Activated CD8-positive, alpha-beta T cell treated with anti-CD3 and anti-CD28 coated beads, Interleukin-2, amount 10 ng/mL, durations not matched to agents 7 days and 5 days (primary cell): ENCODE data around the gene MRPS14. TPM values are rescaled to one million over a fixed set of nuclear protein-coding genes. Genes with fewer than 3 reads are reported as not detected.

Source experiments
- ATAC-seq: fragments of 150-1000 bp; cut with Tn5 transposase; one replicate; pipeline ENCODE4 v1.10.0; 2021; ENCODE audit warnings: moderate library complexity
- CTCF ChIA-PET: fragments of 350-600 bp; sonication (Branson Sonifier 250); formaldehyde crosslinking; loops from one replicate; lab custom pipeline; 2021; ENCODE audit warnings: antibody characterized with exemption; lab: Charles Lee
- POLR2A ChIA-PET: fragments of 350-600 bp; sonication (Branson Sonifier 250); formaldehyde crosslinking; loops from one replicate; lab custom pipeline; 2021; ENCODE audit warnings: antibody characterized with exemption; lab: Charles Lee
- DNase-seq: peaks from one replicate; pipeline ENCODE4 v3.0.0-alpha.2; 2020
- H3K27ac Mint-ChIP-seq: one replicate; pipeline ENCODE4 v1.8.0; 2021; ENCODE audit warnings: mild to moderate bottlenecking, mixed read lengths
- H3K27me3 Mint-ChIP-seq: one replicate; pipeline ENCODE4 v1.8.0; 2021; ENCODE audit warnings: low read depth, mixed read lengths
- H3K36me3 Mint-ChIP-seq: one replicate; pipeline ENCODE4 v1.8.0; 2021; ENCODE audit warnings: low read depth, mixed read lengths
- H3K4me1 Mint-ChIP-seq: one replicate; pipeline ENCODE4 v1.8.0; 2021; ENCODE audit warnings: low read depth, mixed read lengths
- H3K4me3 Mint-ChIP-seq: one replicate; pipeline ENCODE4 v1.8.0; 2021; ENCODE audit warnings: mild to moderate bottlenecking, mixed read lengths
- H3K9me3 Mint-ChIP-seq: one replicate; pipeline ENCODE4 v1.8.0; 2022; ENCODE audit warnings: mixed read lengths; ENCODE audit not compliant: insufficient read depth
- total RNA-seq, 2 experiments: library from RNA; stranded (reverse); gene quantifications; one replicate each; pipeline ENCODE4 v1.2.3, GENCODE V29; 2021

Gene MRPS14
- total RNA-seq, 2 experiments from 2014 or later, result 30.2 to 33.7 TPM

DNA sequence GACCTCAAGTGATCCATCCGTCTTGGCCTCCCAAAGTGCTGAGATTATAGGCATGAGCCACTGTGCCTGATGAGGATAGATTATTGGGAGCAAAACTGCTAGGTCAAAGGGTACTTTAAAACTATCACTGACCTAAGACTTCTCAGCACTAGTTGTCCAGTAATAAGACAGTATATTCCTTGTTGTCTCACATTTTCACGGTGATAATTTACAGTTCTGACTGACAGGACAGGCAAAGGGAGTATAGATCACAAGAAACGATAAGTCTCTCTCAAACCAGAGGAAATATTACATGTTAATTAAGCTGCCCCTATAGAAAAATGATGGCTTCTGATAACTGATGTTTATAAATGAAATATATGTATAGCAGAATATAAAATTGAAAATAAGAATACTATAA, 3.7 kb downstream of the MRPS14 start:
- peaks cover 35% of the 10 kb centered on the region for H3K4me1 Mint-ChIP-seq
- DNase-seq (no peak), ATAC-seq (no peak)
- H3K27me3 Mint-ChIP-seq, result no peaks in the 10 kb centered on the region
- no peak overlapping the region for H3K27ac Mint-ChIP-seq
- POLR2A ChIA-PET, result interaction anchor here (1.2 kb wide), 1 partner anchor 20 kb away, joined by 3 read pairs; the partner anchor contains the start of gene CACYBP
- H3K4me3 Mint-ChIP-seq, result no peak overlapping the region
- H3K9me3 Mint-ChIP-seq, result no peaks in the 10 kb centered on the region
- CTCF ChIA-PET, result no interaction called here
- H3K36me3 Mint-ChIP-seq, result peaks cover 41% of the 10 kb centered on the region

DNA sequence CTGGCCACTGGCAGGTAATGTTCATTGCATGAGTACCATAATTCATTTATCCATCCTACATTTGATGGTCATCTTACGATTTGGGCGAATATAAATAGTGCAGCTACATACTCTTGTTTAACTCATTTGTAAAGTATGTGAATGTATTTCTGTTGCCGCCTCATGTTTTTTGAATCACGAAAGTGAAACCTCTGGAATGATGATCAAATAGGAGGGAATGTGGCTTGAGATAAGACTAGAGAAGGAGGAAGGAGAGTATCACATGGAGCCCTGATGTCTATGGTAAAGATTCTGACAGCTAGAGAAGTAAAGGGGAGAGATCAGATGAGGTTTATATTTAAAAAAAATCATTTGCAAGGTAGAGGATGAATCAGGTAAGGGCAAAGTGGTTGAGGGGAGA, 8.0 kb downstream of the MRPS14 start:
- Mint-ChIP-seq H3K4me3 (no peak overlapping the region), H3K36me3 (peaks cover 69% of the 10 kb centered on the region), H3K27me3 (no peaks in the 10 kb centered on the region), H3K9me3 (no peaks in the 10 kb centered on the region), H3K4me1 (peaks cover 5% of the 10 kb centered on the region), H3K27ac (no peak overlapping the region)
- no peak for ATAC-seq
- no peak for DNase-seq
- ChIA-PET CTCF (interaction anchor here (1.8 kb wide), 1 partner anchor 14 kb away, joined by 6 read pairs; no protein-coding TSS in a partner anchor), POLR2A (interaction anchor here (0.6 to 1.5 kb wide), 4 partner anchors 8 to 16 kb away, joined by 3 to 9 read pairs (median 6); partner anchors contain the start of genes CACYBP and MRPS14)

DNA sequence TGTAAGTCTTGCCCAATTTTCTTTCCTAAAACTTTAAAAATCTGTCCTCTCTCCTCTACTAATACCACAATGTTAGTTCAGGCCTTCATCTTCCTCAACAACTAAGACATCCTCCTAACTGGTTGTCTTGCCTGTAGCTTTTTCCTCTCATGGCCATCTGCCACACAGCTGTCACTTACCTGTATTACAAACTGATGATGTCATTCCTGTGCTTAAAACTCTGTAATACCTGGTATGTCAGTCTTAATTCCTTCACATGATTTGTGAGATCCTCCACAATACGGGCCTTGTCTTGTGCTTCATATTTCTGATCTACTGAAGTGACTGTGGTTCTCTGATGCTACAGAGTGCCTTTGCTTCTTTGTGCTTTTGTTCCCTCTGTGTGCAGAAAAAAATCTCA, 9.8 kb downstream of the MRPS14 start:
- CTCF ChIA-PET, result no interaction called here
- H3K27me3 Mint-ChIP-seq, result no peaks in the 10 kb centered on the region
- no peaks in the 10 kb centered on the region for H3K9me3 Mint-ChIP-seq
- DNase-seq (no peak), ATAC-seq (no peak)
- POLR2A ChIA-PET, result interaction anchor here (1.2 kb wide), 1 partner anchor 9 kb away, joined by 4 read pairs; no protein-coding TSS in a partner anchor
- no peak overlapping the region for H3K4me3 Mint-ChIP-seq
- no peak overlapping the region for H3K27ac Mint-ChIP-seq
- peaks cover 75% of the 10 kb centered on the region for H3K36me3 Mint-ChIP-seq
- peaks cover 8% of the 10 kb centered on the region for H3K4me1 Mint-ChIP-seq

DNA sequence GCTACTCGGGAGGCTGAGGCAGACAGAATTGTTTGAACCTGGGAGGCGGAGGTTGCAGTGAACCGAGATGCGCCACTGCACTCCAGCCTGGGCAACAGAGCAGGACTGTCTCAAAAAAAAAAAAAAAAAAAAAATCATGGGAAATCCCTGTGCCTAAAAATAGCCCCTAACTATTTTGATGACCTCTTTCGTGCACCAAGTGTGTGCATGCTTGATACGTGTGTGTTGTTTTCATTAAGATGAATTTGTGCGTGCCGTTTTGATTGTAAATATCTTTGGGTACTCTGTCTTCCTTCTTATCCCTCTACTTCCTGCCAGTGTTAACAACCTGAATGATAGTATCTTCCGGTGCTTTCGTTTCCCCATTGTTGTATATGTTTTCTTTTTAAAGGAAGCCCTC, 13.7 kb downstream of the MRPS14 start:
- ATAC-seq (no peak), DNase-seq (no peak)
- H3K27me3 Mint-ChIP-seq, result no peaks in the 10 kb centered on the region
- ChIA-PET CTCF (no interaction called here), POLR2A (no interaction called here)
- H3K27ac Mint-ChIP-seq, result peak overlapping the region; percentile 3
- no peaks in the 10 kb centered on the region for H3K9me3 Mint-ChIP-seq
- H3K4me3 Mint-ChIP-seq, result no peak overlapping the region
- H3K4me1 Mint-ChIP-seq, result peaks cover 12% of the 10 kb centered on the region
- peaks cover 74% of the 10 kb centered on the region for H3K36me3 Mint-ChIP-seq

DNA sequence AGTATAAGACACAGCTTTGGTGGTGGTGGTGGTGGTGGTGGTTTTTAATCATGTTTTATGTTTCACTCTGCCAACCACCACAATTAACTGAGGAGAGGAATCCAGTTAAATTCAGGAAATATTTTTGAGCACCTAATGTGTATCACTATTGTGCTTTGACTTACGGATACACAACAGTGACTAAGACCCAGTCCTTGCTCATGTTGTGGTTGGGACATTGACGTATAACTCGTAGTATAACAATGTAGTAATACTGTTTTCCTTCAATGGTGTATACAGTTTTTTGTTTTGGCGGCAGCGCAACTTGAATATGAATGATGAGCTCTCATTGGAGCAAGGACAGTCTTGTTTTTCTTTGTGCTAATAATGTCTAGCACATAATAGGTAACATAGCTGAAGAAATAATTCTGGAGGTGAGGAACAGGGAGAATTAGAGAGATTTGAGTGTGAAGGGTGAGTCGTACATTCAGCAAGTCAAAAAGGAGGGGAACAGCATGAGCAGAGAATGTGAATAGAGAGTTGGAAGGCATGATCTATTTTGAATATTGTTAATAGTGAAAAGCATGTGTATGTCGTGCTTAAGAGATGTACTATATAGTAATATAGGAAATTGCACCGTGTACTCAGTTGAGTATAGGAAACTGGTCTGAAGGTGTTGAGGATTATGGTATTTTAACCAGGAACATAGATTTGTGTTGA, 18.0 kb downstream of the MRPS14 start:
- Mint-ChIP-seq H3K27ac (no peak overlapping the region), H3K27me3 (no peaks in the 10 kb centered on the region), H3K4me3 (no peak overlapping the region), H3K36me3 (peaks cover 59% of the 10 kb centered on the region), H3K9me3 (no peaks in the 10 kb centered on the region), H3K4me1 (peaks cover 45% of the 10 kb centered on the region)
- POLR2A ChIA-PET, result interaction anchor here (1.0 to 1.9 kb wide), 3 partner anchors 9 to 18 kb away, joined by 4 to 6 read pairs (median 5); partner anchors contain the start of gene MRPS14
- CTCF ChIA-PET, result interaction anchor here (1.3 to 1.7 kb wide), 2 partner anchors 18 to 22 kb away, joined by 3 to 6 read pairs; partner anchors contain the start of gene MRPS14
- no peak for ATAC-seq
- no peak for DNase-seq

DNA sequence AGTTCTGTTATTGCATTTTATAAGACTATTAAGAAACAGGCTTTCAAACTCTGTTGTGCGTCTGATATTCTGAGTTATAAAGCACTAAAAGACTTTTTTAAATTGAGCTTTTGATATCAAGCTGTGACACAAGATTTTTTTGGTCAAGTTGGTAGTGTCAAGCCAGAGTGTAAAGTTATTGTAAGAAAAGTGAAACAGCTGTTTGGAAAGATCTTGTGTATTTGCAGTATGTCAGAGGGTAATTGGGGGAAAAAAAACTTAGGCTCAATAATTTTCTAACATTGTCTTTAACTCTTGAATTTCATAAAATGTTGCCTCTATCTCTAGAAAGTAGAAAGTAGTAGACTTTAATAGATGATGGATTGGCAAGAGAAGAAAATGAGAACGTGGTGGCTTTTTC, 19.7 kb downstream of the MRPS14 start:
- POLR2A ChIA-PET, result interaction anchor here (1.0 to 1.4 kb wide), 4 partner anchors 9 to 1136 kb away, joined by 3 to 7 read pairs (median 4); partner anchors contain the start of genes GAS5 and MRPS14
- DNase-seq, result no peak
- Mint-ChIP-seq H3K4me1 (peaks cover 40% of the 10 kb centered on the region), H3K27ac (no peak overlapping the region), H3K27me3 (no peaks in the 10 kb centered on the region), H3K9me3 (no peaks in the 10 kb centered on the region), H3K36me3 (peaks cover 48% of the 10 kb centered on the region), H3K4me3 (no peak overlapping the region)
- ATAC-seq, result no peak
- CTCF ChIA-PET, result interaction anchor here (1.7 kb wide), 1 partner anchor 20 kb away, joined by 6 read pairs; the partner anchor contains the start of gene MRPS14

DNA sequence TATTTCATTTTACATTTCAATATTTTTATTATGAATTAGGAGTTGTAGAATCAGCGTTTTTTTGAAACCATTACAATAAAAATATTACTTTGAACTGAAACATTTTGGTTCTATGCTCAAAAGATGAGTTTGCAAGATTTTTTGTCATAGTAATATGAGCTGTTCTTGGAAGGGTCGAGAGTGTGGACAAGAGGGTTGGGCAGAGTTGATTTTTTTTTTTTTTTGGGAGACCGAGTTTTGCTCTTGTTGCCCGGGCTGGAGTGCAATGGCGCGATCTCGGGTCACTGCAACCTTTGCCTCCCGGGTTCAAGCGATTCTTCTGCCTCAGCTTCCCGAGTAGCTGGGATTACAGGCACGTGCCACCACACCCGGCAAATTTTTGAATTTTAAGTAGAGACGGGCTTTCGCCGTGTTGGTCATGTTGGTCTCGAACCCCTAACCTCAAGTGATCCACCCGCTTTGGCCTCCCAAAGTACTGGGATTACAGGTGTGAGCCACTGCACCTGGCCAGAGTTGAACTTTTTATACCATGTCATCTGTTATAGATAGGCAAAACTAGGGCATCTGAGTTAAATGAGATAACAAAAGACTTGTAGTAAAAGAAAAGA, 20.2 kb downstream of the MRPS14 start:
- no peaks in the 10 kb centered on the region for H3K27me3 Mint-ChIP-seq
- no peak overlapping the region for H3K27ac Mint-ChIP-seq
- H3K36me3 Mint-ChIP-seq, result peaks cover 44% of the 10 kb centered on the region
- ChIA-PET CTCF (interaction anchor here (1.5 to 1.7 kb wide), 2 partner anchors 18 to 20 kb away, joined by 3 to 6 read pairs; partner anchors contain the start of gene MRPS14), POLR2A (interaction anchor here (1.0 to 1.4 kb wide), 4 partner anchors 9 to 1135 kb away, joined by 3 to 7 read pairs (median 4); partner anchors contain the start of genes GAS5 and MRPS14)
- H3K4me3 Mint-ChIP-seq, result no peak overlapping the region
- H3K4me1 Mint-ChIP-seq, result peaks cover 41% of the 10 kb centered on the region
- no peaks in the 10 kb centered on the region for H3K9me3 Mint-ChIP-seq
- ATAC-seq (no peak), DNase-seq (no peak)

DNA sequence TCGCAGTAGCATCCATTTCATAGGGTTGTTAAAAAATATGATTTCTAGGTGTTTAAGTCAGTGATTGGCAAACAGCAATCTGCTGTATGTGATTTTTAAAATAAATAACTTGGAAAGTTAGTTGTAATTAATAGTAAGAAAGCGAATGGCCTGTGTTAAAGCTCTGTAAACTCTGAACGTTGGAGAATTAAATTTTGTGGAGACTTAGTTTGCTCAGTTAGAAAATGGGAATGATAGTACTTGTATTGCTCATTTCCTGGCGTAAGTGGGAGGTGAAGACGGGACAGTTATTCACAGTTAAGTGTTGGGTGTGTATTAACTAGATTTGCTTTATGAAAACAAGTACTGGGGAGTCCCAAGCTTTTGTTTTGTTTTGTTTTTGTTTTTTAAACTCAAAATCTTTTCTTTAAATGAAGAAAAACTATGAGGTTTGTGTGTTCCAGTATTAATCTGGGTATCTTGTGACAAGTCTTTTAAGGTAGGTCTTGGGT, 22.5 kb downstream of the MRPS14 start:
- H3K27me3 Mint-ChIP-seq, result no peaks in the 10 kb centered on the region
- H3K4me1 Mint-ChIP-seq, result peaks cover 52% of the 10 kb centered on the region
- no peaks in the 10 kb centered on the region for H3K9me3 Mint-ChIP-seq
- DNase-seq (no peak), ATAC-seq (no peak)
- H3K36me3 Mint-ChIP-seq, result peaks cover 38% of the 10 kb centered on the region
- H3K4me3 Mint-ChIP-seq, result no peak overlapping the region
- ChIA-PET POLR2A (interaction anchor here (0.6 to 4.2 kb wide), 12 partner anchors 11 to 471 kb away, joined by 3 to 69 read pairs (median 8); partner anchors contain the start of gene MRPS14), CTCF (interaction anchor here (0.9 to 6.1 kb wide), 11 partner anchors 10 to 738 kb away, joined by 3 to 57 read pairs (median 5); partner anchors contain the start of gene MRPS14)
- no peak overlapping the region for H3K27ac Mint-ChIP-seq

DNA sequence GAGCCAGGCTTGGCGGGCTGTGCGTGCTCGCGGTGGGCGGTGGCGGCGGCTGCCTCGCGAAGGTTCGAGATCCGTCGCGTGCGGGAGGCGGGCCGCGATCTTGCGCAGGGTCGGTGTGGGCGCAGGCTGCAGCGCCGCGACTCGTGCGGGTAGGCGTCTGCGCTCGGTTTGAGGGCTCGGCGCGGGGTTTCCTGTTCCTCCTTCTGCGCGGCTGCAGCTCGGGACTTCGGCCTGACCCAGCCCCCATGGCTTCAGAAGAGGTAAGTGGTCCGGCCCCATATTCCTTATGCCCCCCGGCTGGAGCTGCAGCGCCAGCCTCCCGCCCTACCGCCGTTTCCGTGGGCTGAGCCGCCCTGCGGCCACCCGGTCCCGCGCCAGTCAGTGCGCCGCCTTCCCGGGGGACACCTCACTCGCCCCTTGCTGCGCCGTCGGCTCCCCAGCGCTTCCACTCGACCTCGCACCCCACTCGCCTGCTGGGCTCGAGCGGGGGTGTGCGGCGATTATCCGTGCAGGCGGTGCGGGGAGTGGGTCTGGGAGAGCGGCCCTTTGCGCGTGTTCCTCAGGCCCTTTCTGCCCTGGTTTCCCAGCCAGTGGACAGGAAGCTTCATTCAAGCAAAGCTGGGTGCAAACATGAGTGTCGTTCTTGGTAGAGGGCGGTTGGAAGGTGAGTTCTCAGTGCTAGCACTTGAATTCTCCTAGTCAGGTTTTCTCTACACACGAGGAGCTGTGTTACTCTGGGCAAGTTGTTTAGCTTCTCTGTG, 23.1 kb downstream of the MRPS14 start, which contains the start of gene CACYBP:
Gene CACYBP, plus strand, starts transcription at position 12 of the 761 bp plus-strand sequence. Its CDS starts 234 bp downstream, at position 246.
- H3K9me3 Mint-ChIP-seq, result no peaks in the 10 kb centered on the region
- H3K27ac Mint-ChIP-seq, result no peak within 1 kb of the TSS
- CTCF ChIA-PET, result interaction anchor here (0.9 to 6.1 kb wide), 21 partner anchors 9 to 738 kb away, joined by 3 to 57 read pairs (median 5); partner anchors contain the start of gene MRPS14
- DNase-seq (peak; percentile 54), ATAC-seq (peak; percentile 73)
- H3K36me3 Mint-ChIP-seq, result peaks cover 34% of the 10 kb centered on the region
- H3K27me3 Mint-ChIP-seq, result no peaks in the 10 kb centered on the region
- H3K4me3 Mint-ChIP-seq, result no peak within 1 kb of the TSS
- H3K4me1 Mint-ChIP-seq, result peaks cover 47% of the 10 kb centered on the region
- POLR2A ChIA-PET, result interaction anchor here (0.6 to 4.2 kb wide), 15 partner anchors 11 to 470 kb away, joined by 3 to 69 read pairs (median 7); partner anchors contain the start of gene MRPS14

DNA sequence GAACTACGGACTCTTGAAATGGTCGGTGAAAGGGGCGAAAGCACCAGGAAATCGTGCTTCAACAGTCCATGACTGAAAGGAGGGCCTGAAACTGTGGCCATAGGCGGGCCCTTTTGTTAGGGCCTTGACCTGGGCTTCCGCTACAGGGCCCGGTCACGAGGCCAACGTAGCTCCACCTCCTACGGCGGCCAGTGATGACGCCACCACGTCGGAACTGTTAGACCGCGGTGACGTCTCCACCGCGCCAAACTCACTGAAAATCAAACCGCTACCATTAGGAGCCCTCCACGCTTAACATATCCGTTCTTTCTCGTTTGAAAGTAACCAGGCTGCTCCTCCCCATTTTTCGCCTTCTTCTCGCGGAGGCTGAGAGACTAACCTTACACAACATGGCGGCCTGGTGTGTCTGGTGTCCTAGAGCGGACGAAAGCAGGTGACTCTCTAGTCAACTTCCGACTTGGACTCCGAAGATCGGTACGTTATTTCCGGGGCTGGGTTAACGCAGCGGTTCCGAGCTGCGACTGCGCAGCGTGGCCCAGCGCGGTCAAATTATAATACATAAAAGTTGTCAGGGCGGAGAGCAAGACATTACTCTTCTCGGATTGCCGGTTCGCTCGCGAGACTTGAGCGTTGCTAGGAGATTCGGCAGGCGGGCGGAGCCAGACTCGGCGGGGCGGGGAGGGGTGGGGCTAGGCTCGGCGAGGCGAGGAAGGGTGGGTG, 23.8 kb downstream of the MRPS14 start:
- H3K27me3 Mint-ChIP-seq, result no peaks in the 10 kb centered on the region
- ChIA-PET POLR2A (interaction anchor here (0.6 to 4.2 kb wide), 23 partner anchors 8 to 1131 kb away, joined by 3 to 69 read pairs (median 5); partner anchors contain the start of genes MRPS14 and ZBTB37), CTCF (interaction anchor here (0.6 to 6.1 kb wide), 39 partner anchors 8 to 745 kb away, joined by 3 to 57 read pairs (median 3); partner anchors contain the start of gene MRPS14)
- H3K9me3 Mint-ChIP-seq, result no peaks in the 10 kb centered on the region
- H3K27ac Mint-ChIP-seq, result no peak overlapping the region
- DNase-seq (peak; percentile 98), ATAC-seq (peak; percentile 81)
- H3K4me1 Mint-ChIP-seq, result peaks cover 42% of the 10 kb centered on the region
- peaks cover 36% of the 10 kb centered on the region for H3K36me3 Mint-ChIP-seq
- no peak overlapping the region for H3K4me3 Mint-ChIP-seq
